Adipose tissue (tissue), 3 donors: ENCODE data around the gene XKR3. TPM values are rescaled to one million over a fixed set of nuclear protein-coding genes. Genes with fewer than 3 reads are reported as not detected.
"Not testable (repeated sequence)": the region's sequence is repeated elsewhere in the genome, so short reads cannot be mapped to it uniquely, and the experiment has no call there.

Experiments
- H3K27ac ChIP-seq: one replicate; pipeline ENCODE4 v1.5.1; 2013; ENCODE audit warnings: low read depth, low read length
- WGBS, 3 donors: extraction: QIAGEN DNeasy Blood & Tissue Kit; methylation state at CpG; one replicate each; pipeline ENCODE4 v1.1.7; 2013; 5-methylcytosine and 5-hydroxymethylcytosine counted together
- polyA plus RNA-seq, 3 donors: library from polyadenylated mRNA; stranded (reverse); fragments of 200-250 nt; gene quantifications; one replicate each; pipeline ENCODE4 v1.2.3, GENCODE V29; 2013
- donor health status: healthy with polysubstance abuse.
- donor health status: Bipolar disorder and iron deficiency.
- donor health status: healthy.

Gene XKR3
- polyA plus RNA-seq, 3 donors, result not detected

GRCh38 chr22:16774911-16775500, 50.2 kb downstream of the XKR3 start:
- H3K27ac ChIP-seq, result no peak overlapping the region
- WGBS, 3 donors, result 11 to 21% (median 12%) methylated on average over 2 of the region's 2 CpGs

- WGBS, 3 donors, result 70 to 92% (median 89%) methylated on average over 4 of the region's 4 CpGs
Measured at GRCh38 chr22:16771569-16771968, 53.6 kb downstream of the XKR3 start.

GRCh38 chr22:16767927-16768326, 57.3 kb downstream of the XKR3 start:
- not testable (repeated sequence) for H3K27ac ChIP-seq
- WGBS, 3 donors, result 36 to 91% (median 37%) methylated on average over 2 of the region's 2 CpGs

More at GRCh38 chr22:16771569-16771968, 53.6 kb downstream of the XKR3 start:
- not testable (repeated sequence) for H3K27ac ChIP-seq

GRCh38 chr22:16762224-16762623, 63.0 kb downstream of the XKR3 start:
- not testable (repeated sequence) for H3K27ac ChIP-seq
- 49 to 90% (median 69%) methylated on average over 2 of the region's 2 CpGs for WGBS, 3 donors

GRCh38 chr22:16760416-16760815, 64.8 kb downstream of the XKR3 start:
- WGBS, 3 donors, result 46 to 64% (median 64%) methylated on average over 4 of the region's 4 CpGs
- not testable (repeated sequence) for H3K27ac ChIP-seq

- WGBS, 3 donors, result 26 to 67% (median 54%) methylated on average over 4 of the region's 4 CpGs
Measured at GRCh38 chr22:16749282-16749681, 75.9 kb downstream of the XKR3 start.

GRCh38 chr22:16748160-16748929, 76.9 kb downstream of the XKR3 start:
- WGBS, 3 donors, result 76 to 90% (median 86%) methylated on average over 44 of the region's 45 CpGs
- H3K27ac ChIP-seq, result not testable (repeated sequence)

More at GRCh38 chr22:16749282-16749681, 75.9 kb downstream of the XKR3 start:
- H3K27ac ChIP-seq, result not testable (repeated sequence)

- WGBS, 3 donors, result 86 to 92% (median 88%) methylated on average over 21 of the region's 21 CpGs
- not testable (repeated sequence) for H3K27ac ChIP-seq
Measured at GRCh38 chr22:16747266-16748159, 77.7 kb downstream of the XKR3 start.

- 25 to 60% (median 54%) methylated on average over 1 of the region's 1 CpG for WGBS, 3 donors
- not testable (repeated sequence) for H3K27ac ChIP-seq
Measured at GRCh38 chr22:16734271-16734670, 90.9 kb downstream of the XKR3 start.

Other genes with a start within 250 kb of the XKR3 start
- gene CCT8L2, start 232.6 kb downstream of the XKR3 start, polyA plus RNA-seq, result not detected
- not detected for gene GAB4, start 182.8 kb upstream of the XKR3 start, polyA plus RNA-seq